C4-2B (cell line): ENCODE results near the gene RHEBL1.

Experiments
- CTCF ChIP-seq: fragments of 450-650 bp; conservative IDR thresholded peaks from 2 replicates; pipeline ENCODE4 v1.5.1; 2017; ENCODE audit warnings: mild to moderate bottlenecking
- ZFX ChIP-seq: fragments of 450-650 bp; IDR thresholded peaks from 2 replicates; pipeline ENCODE4 v1.6.1; 2017

DNA sequence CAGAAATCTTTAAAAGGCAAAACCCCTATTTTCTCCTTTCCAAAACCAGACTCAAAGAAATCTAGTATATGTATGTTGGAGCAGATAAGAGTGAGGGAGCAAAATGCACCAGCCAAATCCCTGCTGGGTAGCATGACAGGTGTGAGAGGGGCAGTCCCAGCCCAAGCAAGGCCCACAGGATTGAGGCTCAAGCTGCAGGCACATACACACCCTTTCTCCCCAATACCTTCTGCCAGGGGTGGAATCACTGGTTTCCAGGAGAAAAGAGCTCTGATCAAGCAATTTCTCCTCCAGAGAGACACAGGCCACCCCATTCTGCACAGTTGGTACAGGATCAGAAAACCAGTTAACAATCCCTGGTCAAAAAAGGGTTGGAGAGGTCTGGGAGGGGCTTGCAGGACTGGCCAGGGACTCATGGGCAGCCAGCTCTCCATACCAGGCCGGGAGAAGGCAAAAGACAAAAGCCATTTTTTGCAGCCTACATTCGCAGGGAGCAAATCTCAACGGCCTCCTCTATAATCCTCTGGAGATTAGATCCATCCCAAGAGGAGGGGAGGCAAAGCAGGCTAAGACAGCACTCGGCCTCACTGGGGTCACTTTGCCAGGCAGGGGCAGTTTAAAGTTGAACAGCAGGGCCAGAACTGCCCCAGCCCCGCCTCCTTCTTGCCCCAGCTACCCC lies 11.3 kb downstream of the RHEBL1 start:
- TF ChIP-seq CTCF (no peak), ZFX (no peak)
